Activated CD4-positive, alpha-beta memory T cell treated with anti-CD3 and anti-CD28 coated beads for 36 hours (primary cell): ENCODE data around the gene FLYWCH2. TPM values are rescaled to one million over a fixed set of nuclear protein-coding genes. Genes with fewer than 3 reads are reported as not detected.

Experiments
- CTCF ChIA-PET: fragments of 350-600 bp; sonication (Branson Sonifier 250); formaldehyde crosslinking; loops from one replicate; lab custom pipeline; 2021; ENCODE audit warnings: antibody characterized with exemption, inconsistent platforms; lab: Charles Lee
- POLR2A ChIA-PET: fragments of 350-600 bp; sonication (Branson Sonifier 250); formaldehyde crosslinking; loops from one replicate; lab custom pipeline; 2021; ENCODE audit warnings: antibody characterized with exemption; lab: Charles Lee
- DNase-seq: peaks from one replicate; pipeline ENCODE4 v3.0.0-alpha.2; 2020
- H3K27ac Mint-ChIP-seq: one replicate; pipeline ENCODE4 v1.8.0; 2021; ENCODE audit warnings: mixed read lengths
- H3K27me3 Mint-ChIP-seq: one replicate; pipeline ENCODE4 v1.8.0; 2021; ENCODE audit warnings: mixed read lengths
- H3K36me3 Mint-ChIP-seq: one replicate; pipeline ENCODE4 v1.8.0; 2021; ENCODE audit warnings: mixed read lengths
- H3K4me1 Mint-ChIP-seq: one replicate; pipeline ENCODE4 v1.8.0; 2021; ENCODE audit warnings: low read depth, mixed read lengths
- H3K4me3 Mint-ChIP-seq: one replicate; pipeline ENCODE4 v1.8.0; 2021; ENCODE audit warnings: mild to moderate bottlenecking, mixed read lengths
- H3K9me3 Mint-ChIP-seq: one replicate; pipeline ENCODE4 v1.8.0; 2021; ENCODE audit warnings: mixed read lengths
- intact Hi-C: fragments of 100-400 bp; cut with micrococcal nuclease; formaldehyde crosslinking; loops from one replicate; pipeline ENCODE4 v1.15.1; 2023
- total RNA-seq, 2 experiments: library from RNA; stranded (reverse); gene quantifications; one replicate each; pipeline ENCODE4 v1.2.3, GENCODE V29; 2021

FLYWCH2 gene
- 10 to 100 TPM; 19.1 to 19.4 TPM for total RNA-seq

DNA sequence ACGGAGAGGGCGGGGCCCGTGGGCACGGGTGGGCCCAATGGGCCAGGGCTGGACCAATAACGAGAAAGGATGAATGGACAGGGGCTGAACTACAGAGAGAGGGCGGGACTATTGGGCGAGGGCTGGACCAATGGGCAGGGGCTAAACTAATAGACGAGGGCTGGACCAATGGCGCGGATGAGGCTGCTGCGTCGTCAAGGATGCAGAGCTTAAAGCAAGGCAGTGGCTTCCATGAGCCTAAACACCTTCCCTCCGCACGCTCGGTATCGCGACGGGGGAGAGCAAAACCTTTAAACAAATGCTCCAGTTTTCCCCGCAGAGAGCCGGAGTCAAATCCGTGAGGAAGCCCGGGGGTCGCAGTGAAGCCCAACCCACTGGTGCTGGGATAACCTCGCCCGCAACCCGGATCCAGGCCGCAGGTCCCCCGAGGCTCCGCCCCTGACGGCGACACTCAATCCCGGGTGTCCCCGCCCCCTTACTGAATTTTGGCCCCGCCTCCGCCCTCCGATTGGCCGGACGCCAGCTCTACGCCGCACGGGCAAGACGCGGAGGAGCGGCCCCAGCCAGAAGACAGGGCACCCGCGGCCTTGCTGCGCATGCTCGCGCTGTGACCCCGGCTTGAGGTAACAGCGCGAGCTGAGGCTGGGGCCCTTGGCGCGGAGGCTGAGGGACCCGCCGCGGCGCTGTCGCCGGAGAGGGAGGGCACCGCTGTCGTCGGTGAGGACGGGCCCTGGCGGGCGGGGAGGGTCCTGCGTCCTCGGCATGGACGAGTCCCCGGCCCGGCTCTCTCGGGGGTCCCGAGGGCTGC, at the start of gene FLYWCH2:
TSS of gene FLYWCH2 (plus strand) at position 566 of the 808 bp plus-strand sequence. CDS start 13,235 bp downstream, outside the sequence.
- Mint-ChIP-seq H3K9me3 (peaks cover 5% of the 10 kb centered on the region), H3K4me1 (peaks cover 11% of the 10 kb centered on the region), H3K36me3 (no peaks in the 10 kb centered on the region), H3K27me3 (no peaks in the 10 kb centered on the region), H3K4me3 (peak within 1 kb of the TSS; percentile 90), H3K27ac (peak within 1 kb of the TSS; percentile 97)
- ChIA-PET POLR2A (interaction anchor here (1.0 to 2.0 kb wide), 8 partner anchors 12 to 121 kb away, joined by 3 to 19 read pairs (median 4); partner anchors contain the start of gene FLYWCH1), CTCF (interaction anchor here (0.9 to 2.5 kb wide), 14 partner anchors 15 to 209 kb away, joined by 3 to 21 read pairs (median 4); no protein-coding TSS in a partner anchor)
- intact Hi-C loops: loop anchor here (1.0 to 5.0 kb wide), 2 partner anchors 22 to 34 kb away; no protein-coding TSS in a partner anchor
- DNase-seq: peak; percentile 100

GRCh38 chr16:2833776-2834175, 49.2 kb upstream of the FLYWCH2 start:
- H3K27ac Mint-ChIP-seq: no peak overlapping the region
- intact Hi-C loops: no loop called here

DNA sequence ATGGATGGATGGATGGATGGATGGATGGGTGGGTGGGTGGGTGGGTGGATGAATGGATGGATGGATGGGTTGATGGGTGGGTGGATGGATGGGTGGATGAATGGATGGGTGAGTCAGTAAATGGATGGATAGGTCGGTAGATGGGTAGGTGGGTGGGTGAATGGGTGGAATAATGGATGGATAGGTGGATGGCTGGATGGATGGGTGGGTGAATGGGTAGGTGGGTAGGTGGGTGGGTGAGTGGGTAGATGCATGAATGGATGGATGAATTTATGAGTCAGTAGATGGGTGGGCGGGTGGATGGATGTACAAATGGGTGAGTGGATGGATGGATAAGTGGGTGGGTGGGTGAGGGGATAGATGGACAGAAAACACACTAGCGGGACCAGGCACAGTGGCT, 48.0 kb upstream of the FLYWCH2 start:
- intact Hi-C loops: no loop called here
- Mint-ChIP-seq H3K9me3 (no peaks in the 10 kb centered on the region), H3K4me1 (peaks cover 14% of the 10 kb centered on the region), H3K27ac (no peak overlapping the region), H3K36me3 (no peaks in the 10 kb centered on the region), H3K27me3 (peaks cover 19% of the 10 kb centered on the region), H3K4me3 (no peak overlapping the region)
- POLR2A ChIA-PET: no interaction called here
- DNase-seq: no peak
- CTCF ChIA-PET: no interaction called here

More at GRCh38 chr16:2833776-2834175, 49.2 kb upstream of the FLYWCH2 start:
- Mint-ChIP-seq H3K4me1 (peaks cover 6% of the 10 kb centered on the region), H3K9me3 (no peaks in the 10 kb centered on the region), H3K4me3 (no peak overlapping the region), H3K36me3 (no peaks in the 10 kb centered on the region), H3K27me3 (peaks cover 19% of the 10 kb centered on the region)
- POLR2A ChIA-PET: no interaction called here
- DNase-seq: no peak
- CTCF ChIA-PET: no interaction called here

DNA sequence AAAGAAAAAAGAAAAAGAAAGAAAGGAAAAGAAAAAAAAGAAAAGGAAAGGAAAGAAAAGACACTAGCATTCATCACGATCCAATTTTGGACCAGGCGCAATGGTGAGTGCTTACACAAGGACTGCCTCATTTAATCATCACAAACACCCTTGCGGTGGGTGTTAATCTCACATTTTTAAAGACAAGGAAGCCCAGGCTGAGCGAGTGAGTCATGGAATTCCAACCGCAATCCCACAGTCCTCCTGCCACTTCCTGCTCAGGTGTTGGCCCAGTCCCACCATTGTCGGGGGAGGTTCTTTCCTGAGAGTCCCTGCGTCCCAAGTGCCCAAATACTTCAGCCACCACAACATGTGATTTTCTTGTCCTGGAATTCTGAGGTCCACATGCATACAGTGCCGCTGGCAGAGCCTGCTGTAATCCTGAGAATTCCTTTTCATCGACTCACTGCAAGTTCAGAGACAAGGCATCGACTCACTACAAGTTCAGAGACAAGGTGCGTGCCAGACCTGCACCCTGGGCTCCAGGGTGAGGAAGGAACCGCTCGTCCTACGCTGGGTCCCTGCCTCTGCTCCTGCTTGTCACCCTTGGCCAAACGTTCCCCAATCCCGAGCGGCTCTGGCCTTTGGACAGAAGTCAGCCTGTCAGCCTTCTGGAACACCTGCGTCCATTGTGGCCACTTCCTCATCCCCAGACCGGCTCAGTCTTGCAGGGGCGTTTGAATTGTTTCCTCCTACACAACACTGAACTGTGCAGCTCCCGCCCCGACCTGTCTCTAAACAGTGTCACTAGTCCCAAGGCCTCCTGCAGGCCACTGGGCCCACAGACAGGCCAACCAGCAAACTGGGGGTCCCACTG, 47.1 kb upstream of the FLYWCH2 start:
- H3K27ac Mint-ChIP-seq: no peak overlapping the region
- no peaks in the 10 kb centered on the region for H3K36me3 Mint-ChIP-seq
- DNase-seq: no peak
- intact Hi-C loops: no loop called here
- POLR2A ChIA-PET: no interaction called here
- H3K27me3 Mint-ChIP-seq: peaks cover 14% of the 10 kb centered on the region
- CTCF ChIA-PET: no interaction called here
- H3K4me3 Mint-ChIP-seq: no peak overlapping the region
- peaks cover 18% of the 10 kb centered on the region for H3K4me1 Mint-ChIP-seq
- no peaks in the 10 kb centered on the region for H3K9me3 Mint-ChIP-seq

DNA sequence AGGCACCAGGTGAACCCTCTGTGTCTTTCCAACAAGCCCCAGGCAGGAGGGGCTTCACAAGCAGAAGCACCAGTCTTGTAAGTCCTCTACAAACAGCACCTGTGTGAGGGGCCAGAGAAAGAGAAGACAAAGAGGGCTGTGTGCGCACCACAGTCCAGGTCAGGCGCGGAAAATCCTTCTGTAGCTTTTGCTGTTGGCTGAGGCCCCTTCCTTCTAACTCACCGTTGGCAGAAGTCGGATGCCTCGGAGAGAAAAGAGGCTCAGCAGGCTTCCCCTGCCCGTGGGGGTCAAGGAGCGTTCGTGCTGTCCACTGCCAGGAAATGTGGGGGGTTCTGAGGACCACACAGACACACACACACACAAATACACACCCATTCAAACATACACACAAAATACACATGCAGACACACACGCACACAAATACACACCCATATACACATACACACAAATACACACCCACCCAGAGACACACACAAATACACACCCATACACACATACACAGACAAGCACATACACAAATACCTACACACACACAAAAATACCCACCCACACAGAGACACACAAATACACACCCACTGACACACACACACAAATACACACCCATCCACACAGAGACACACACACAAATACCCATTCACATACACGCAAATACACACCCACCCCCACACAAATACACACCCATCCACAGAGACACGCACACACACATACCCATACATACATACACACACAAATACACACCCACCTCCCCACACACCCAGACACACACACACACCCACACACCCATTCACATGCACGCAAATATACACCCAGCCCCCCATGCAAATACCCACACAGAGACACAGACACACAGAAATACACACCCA, 46.1 kb upstream of the FLYWCH2 start:
- H3K27ac Mint-ChIP-seq: no peak overlapping the region
- H3K27me3 Mint-ChIP-seq: peaks cover 7% of the 10 kb centered on the region
- no peaks in the 10 kb centered on the region for H3K36me3 Mint-ChIP-seq
- H3K9me3 Mint-ChIP-seq: no peaks in the 10 kb centered on the region
- ChIA-PET CTCF (no interaction called here), POLR2A (no interaction called here)
- peaks cover 25% of the 10 kb centered on the region for H3K4me1 Mint-ChIP-seq
- DNase-seq: no peak
- intact Hi-C loops: no loop called here
- H3K4me3 Mint-ChIP-seq: no peak overlapping the region

GRCh38 chr16:2838928-2839327, 44.1 kb upstream of the FLYWCH2 start:
- Mint-ChIP-seq H3K4me1 (peaks cover 35% of the 10 kb centered on the region), H3K27ac (no peak overlapping the region), H3K27me3 (peaks cover 1% of the 10 kb centered on the region), H3K4me3 (no peak overlapping the region), H3K9me3 (no peaks in the 10 kb centered on the region), H3K36me3 (no peaks in the 10 kb centered on the region)
- intact Hi-C loops: loop anchor here (1.0 to 2.0 kb wide), 2 partner anchors 29 to 88 kb away; no protein-coding TSS in a partner anchor
- ChIA-PET CTCF (interaction anchor here (0.6 to 2.7 kb wide), 26 partner anchors 9 to 121 kb away, joined by 3 to 60 read pairs (median 5); partner anchors contain the start of genes FLYWCH1, FLYWCH2 and ZG16B), POLR2A (interaction anchor here (1.3 kb wide), 1 partner anchor 29 kb away, joined by 8 read pairs; no protein-coding TSS in a partner anchor)
- peak; percentile 72 for DNase-seq

DNA sequence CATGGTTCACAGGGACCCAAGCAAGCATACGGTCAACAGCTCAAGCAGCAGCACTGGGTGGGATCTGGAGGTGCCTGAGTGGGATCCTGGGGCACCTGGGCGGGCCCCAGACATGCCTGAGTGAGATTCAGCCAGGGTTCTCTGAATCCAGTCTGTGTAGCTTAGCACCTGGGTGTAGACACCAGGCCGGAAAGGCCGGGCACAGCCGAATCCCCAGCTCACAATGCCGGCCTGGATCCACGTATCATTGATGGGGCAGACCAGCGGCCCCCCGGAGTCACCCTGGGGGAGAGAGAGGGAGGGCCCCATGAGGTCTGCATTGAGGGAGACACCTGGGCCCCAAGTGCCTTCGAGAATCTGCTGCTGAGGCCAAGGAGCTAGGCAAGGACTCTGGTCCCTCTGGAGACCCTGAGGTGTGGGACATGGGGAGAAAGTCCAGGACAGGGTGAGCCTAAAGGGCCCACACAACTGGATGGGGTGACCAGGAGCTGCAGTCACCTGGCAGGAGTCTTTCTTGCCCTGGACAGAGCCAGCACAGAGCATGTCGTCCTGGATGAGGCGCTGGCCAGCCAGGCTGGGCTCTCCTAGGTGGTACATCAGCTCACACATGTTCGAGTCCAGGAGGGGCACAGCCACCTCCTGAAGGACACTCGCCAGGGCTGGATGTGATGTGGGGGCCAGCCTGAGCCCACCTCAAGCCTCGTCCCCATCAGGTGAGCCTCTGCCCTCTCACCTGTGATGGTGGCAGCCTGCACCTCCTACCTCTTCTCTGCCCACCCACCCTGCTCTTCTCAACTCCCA, 43.2 kb upstream of the FLYWCH2 start:
- Mint-ChIP-seq H3K27me3 (no peaks in the 10 kb centered on the region), H3K9me3 (no peaks in the 10 kb centered on the region), H3K36me3 (no peaks in the 10 kb centered on the region), H3K4me1 (peaks cover 35% of the 10 kb centered on the region), H3K4me3 (no peak overlapping the region), H3K27ac (no peak overlapping the region)
- ChIA-PET POLR2A (interaction anchor here (1.3 kb wide), 1 partner anchor 28 kb away, joined by 8 read pairs; no protein-coding TSS in a partner anchor), CTCF (interaction anchor here (0.6 to 2.7 kb wide), 23 partner anchors 8 to 88 kb away, joined by 3 to 60 read pairs (median 6); partner anchors contain the start of genes FLYWCH1, FLYWCH2 and ZG16B)
- DNase-seq: no peak
- intact Hi-C loops: loop anchor here (1.0 to 2.0 kb wide), 2 partner anchors 28 to 87 kb away; no protein-coding TSS in a partner anchor

DNA sequence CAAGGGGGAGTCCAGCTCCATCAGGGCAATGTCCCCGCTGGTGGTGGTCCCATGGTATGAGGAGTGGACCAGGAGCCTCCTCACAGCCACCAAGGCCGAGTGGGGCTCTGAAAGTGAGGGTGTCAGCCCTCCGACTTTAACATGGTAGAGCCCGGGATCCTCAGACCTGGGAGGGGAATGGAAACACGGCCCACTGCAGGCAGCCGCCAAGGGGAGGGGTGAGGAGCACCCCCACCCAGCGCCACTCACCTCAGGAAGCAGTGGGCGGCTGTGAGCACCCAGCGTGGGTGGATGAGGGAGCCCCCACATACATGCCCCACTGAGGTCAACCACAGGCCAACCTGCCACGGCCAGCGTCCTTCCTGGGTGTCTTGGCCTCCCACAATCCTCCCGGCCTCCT, 42.1 kb upstream of the FLYWCH2 start:
- ChIA-PET CTCF (no interaction called here), POLR2A (no interaction called here)
- Mint-ChIP-seq H3K36me3 (no peaks in the 10 kb centered on the region), H3K4me1 (peaks cover 35% of the 10 kb centered on the region), H3K4me3 (no peak overlapping the region), H3K9me3 (no peaks in the 10 kb centered on the region), H3K27ac (no peak overlapping the region), H3K27me3 (no peaks in the 10 kb centered on the region)
- intact Hi-C loops: no loop called here
- no peak for DNase-seq

DNA sequence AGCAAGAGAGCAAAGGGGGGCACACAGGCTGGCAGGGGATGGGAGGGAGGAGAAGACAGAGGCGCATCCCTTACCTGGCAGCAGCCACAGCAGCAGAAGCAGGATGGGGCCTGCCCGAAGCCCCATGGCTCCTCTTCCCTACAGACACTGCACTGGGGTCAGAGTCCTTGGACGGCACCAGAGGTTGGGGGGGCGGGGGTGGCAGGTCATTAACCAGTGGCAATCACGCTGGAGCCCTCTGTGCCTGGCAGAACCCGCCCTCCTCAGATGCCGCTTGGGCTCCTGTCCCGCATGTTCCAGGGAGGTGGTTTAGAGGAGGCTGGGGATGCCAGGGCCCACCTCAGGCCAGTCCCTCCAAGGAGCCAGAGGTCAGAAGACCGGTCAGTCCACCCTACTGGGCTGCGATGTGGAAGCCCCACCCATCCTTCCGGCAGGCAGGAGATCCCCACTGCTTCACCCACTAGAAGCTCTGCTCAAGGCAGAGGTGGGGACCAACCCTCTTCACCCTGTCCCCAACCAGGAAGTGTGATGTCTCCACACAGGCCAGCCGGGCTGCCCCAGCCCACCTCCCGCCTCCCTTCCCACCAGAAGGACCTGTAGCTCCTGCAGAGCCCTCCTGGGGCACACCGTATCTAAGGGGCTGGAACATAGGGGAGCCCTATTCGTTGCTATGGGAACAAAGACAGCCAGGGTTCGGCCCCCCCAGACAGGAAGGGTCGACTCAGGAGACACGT, 41.2 kb upstream of the FLYWCH2 start:
- H3K4me1 Mint-ChIP-seq: peaks cover 42% of the 10 kb centered on the region
- H3K4me3 Mint-ChIP-seq: peak overlapping the region; percentile 77
- H3K27me3 Mint-ChIP-seq: no peaks in the 10 kb centered on the region
- H3K36me3 Mint-ChIP-seq: no peaks in the 10 kb centered on the region
- H3K9me3 Mint-ChIP-seq: no peaks in the 10 kb centered on the region
- CTCF ChIA-PET: interaction anchor here (0.7 to 4.7 kb wide), 5 partner anchors 13 to 44 kb away, joined by 3 to 46 read pairs (median 3); partner anchors contain the start of genes FLYWCH2 and PRSS41
- intact Hi-C loops: no loop called here
- POLR2A ChIA-PET: interaction anchor here (0.7 to 0.8 kb wide), 2 partner anchors 24 to 25 kb away, joined by 3 read pairs; no protein-coding TSS in a partner anchor
- H3K27ac Mint-ChIP-seq: peak overlapping the region; percentile 82
- DNase-seq: no peak
